ENCODE measurements around the gene IRAK3. TPM values are rescaled to one million over a fixed set of nuclear protein-coding genes. Genes with fewer than 3 reads are reported as not detected.

IRAK3 gene
- total RNA-seq, 3 donors from 2014 or later (not counting 1 experiment from before 2014, with no cell fraction given) = 3.7 to 9.9 (median 9.2) TPM

- WGBS (ENCODE audit: insufficient coverage) = 97% methylated on average over 2 of the region's 2 CpGs
- peaks cover 18% of the 10 kb centered on the region for H3K36me3 ChIP-seq (ENCODE audit: control insufficient read depth, insufficient read depth, low read length)
- H3K9me3 Mint-ChIP-seq = peaks cover 0 to 2% of the 10 kb centered on the region in 2 donors
- DNase-seq (no peak), ATAC-seq (no peak)
- H3K4me1 ChIP-seq (ENCODE audit: control insufficient read depth, insufficient read depth, low read length) = peaks cover 2% of the 10 kb centered on the region
- H3K27me3 Mint-ChIP-seq (ENCODE audit: low read depth in 2 of 2) = no peaks in the 10 kb centered on the region
- peaks cover 71 to 83% of the 10 kb centered on the region in 2 donors for H3K4me1 Mint-ChIP-seq
- peaks cover 6% of the 10 kb centered on the region for H3K36me3 Mint-ChIP-seq
- H3K27ac ChIP-seq (ENCODE audit: low read length) = no peak overlapping the region
- TF ChIP-seq, protein P1, sequence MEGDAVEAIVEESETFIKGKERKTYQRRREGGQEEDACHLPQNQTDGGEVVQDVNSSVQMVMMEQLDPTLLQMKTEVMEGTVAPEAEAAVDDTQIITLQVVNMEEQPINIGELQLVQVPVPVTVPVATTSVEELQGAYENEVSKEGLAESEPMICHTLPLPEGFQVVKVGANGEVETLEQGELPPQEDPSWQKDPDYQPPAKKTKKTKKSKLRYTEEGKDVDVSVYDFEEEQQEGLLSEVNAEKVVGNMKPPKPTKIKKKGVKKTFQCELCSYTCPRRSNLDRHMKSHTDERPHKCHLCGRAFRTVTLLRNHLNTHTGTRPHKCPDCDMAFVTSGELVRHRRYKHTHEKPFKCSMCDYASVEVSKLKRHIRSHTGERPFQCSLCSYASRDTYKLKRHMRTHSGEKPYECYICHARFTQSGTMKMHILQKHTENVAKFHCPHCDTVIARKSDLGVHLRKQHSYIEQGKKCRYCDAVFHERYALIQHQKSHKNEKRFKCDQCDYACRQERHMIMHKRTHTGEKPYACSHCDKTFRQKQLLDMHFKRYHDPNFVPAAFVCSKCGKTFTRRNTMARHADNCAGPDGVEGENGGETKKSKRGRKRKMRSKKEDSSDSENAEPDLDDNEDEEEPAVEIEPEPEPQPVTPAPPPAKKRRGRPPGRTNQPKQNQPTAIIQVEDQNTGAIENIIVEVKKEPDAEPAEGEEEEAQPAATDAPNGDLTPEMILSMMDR (IDR thresholded peaks at IDR 0.05) = no peak
- H3K27ac Mint-ChIP-seq = peak overlapping the region; percentile 58 to 70
- no peak overlapping the region for H3K4me3 ChIP-seq (ENCODE audit: low read length)
- no peaks in the 10 kb centered on the region for H3K9me3 ChIP-seq (ENCODE audit: control insufficient read depth, insufficient read depth, low read length)
- intact Hi-C loops (cut with micrococcal nuclease) = no loop called here
- no peaks in the 10 kb centered on the region for H3K27me3 ChIP-seq (ENCODE audit: control insufficient read depth, insufficient read depth, low read length)
- H3K4me3 Mint-ChIP-seq = no peak overlapping the region
Observed at GRCh38 chr12:66162701-66163100, 26.3 kb upstream of the IRAK3 start.

- peaks cover 6% of the 10 kb centered on the region for H3K36me3 Mint-ChIP-seq
- Histone ChIP-seq H3K4me1 (ENCODE audit: control insufficient read depth, insufficient read depth, low read length) (peaks cover 8% of the 10 kb centered on the region), H3K27me3 (ENCODE audit: control insufficient read depth, insufficient read depth, low read length) (no peaks in the 10 kb centered on the region), H3K27ac (ENCODE audit: low read length) (no peak overlapping the region), H3K9me3 (ENCODE audit: control insufficient read depth, insufficient read depth, low read length) (no peaks in the 10 kb centered on the region), H3K4me3 (ENCODE audit: low read length) (no peak overlapping the region), H3K36me3 (ENCODE audit: control insufficient read depth, insufficient read depth, low read length) (peaks cover 19% of the 10 kb centered on the region)
- no peaks in the 10 kb centered on the region for H3K27me3 Mint-ChIP-seq (ENCODE audit: low read depth in 2 of 2)
- H3K9me3 Mint-ChIP-seq = peaks cover 0 to 2% of the 10 kb centered on the region in 2 donors
- intact Hi-C loops (cut with micrococcal nuclease) = no loop called here
- no peak overlapping the region for H3K4me3 Mint-ChIP-seq
- ATAC-seq (no peak), DNase-seq (no peak)
- peaks cover 73 to 87% of the 10 kb centered on the region in 2 donors for H3K4me1 Mint-ChIP-seq
- 50% methylated on average over 1 of the region's 4 CpGs for WGBS (ENCODE audit: insufficient coverage)
- TF ChIP-seq, protein P1 (IDR thresholded peaks at IDR 0.05) = no peak
- peak overlapping the region; percentile 29 to 70 for H3K27ac Mint-ChIP-seq
Observed at GRCh38 chr12:66163289-66163688, 25.7 kb upstream of the IRAK3 start.

GRCh38 chr12:66164349-66164821, 24.6 kb upstream of the IRAK3 start:
- H3K27ac Mint-ChIP-seq = peak overlapping the region; percentile 29 to 70
- peaks cover 73 to 88% of the 10 kb centered on the region in 2 donors for H3K4me1 Mint-ChIP-seq
- H3K27me3 Mint-ChIP-seq (ENCODE audit: low read depth in 2 of 2) = no peaks in the 10 kb centered on the region
- 100% methylated on average over 2 of the region's 3 CpGs for WGBS (ENCODE audit: insufficient coverage)
- Histone ChIP-seq H3K27me3 (ENCODE audit: control insufficient read depth, insufficient read depth, low read length) (no peaks in the 10 kb centered on the region), H3K4me3 (ENCODE audit: low read length) (no peak overlapping the region), H3K27ac (ENCODE audit: low read length) (no peak overlapping the region), H3K36me3 (ENCODE audit: control insufficient read depth, insufficient read depth, low read length) (peaks cover 13% of the 10 kb centered on the region), H3K9me3 (ENCODE audit: control insufficient read depth, insufficient read depth, low read length) (no peaks in the 10 kb centered on the region), H3K4me1 (ENCODE audit: control insufficient read depth, insufficient read depth, low read length) (peaks cover 11% of the 10 kb centered on the region)
- H3K36me3 Mint-ChIP-seq = peaks cover 6% of the 10 kb centered on the region
- DNase-seq (no peak), ATAC-seq (no peak)
- intact Hi-C loops (cut with micrococcal nuclease) = no loop called here
- TF ChIP-seq, protein P1 (IDR thresholded peaks at IDR 0.05) = no peak
- peaks cover 0 to 2% of the 10 kb centered on the region in 2 donors for H3K9me3 Mint-ChIP-seq
- no peak overlapping the region for H3K4me3 Mint-ChIP-seq

DNA sequence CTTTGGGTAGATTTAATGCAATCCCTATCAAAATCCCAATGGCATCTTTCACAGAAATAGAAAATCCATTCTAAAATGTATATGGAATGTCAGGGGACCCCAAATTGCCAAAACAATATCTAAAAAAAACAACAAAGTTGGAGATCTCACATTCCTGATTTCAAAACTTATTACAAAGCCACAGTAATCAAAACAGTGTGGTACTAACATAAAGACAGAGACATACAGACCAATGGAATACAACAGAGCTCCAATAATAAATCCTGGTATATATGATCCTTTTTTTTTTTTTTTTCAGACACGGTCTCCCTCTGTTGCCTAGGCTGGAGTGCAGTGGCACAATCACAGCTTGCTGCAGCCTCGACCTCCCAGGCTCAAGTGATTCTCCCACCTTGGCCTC, 23.9 kb upstream of the IRAK3 start:
- H3K4me3 ChIP-seq (ENCODE audit: low read length) = no peak overlapping the region
- H3K27ac Mint-ChIP-seq = peak overlapping the region in 1 of 2 donors; percentile 70
- peaks cover 0 to 2% of the 10 kb centered on the region in 2 donors for H3K9me3 Mint-ChIP-seq
- H3K27ac ChIP-seq (ENCODE audit: low read length) = no peak overlapping the region
- TF ChIP-seq, protein P1 (IDR thresholded peaks at IDR 0.05) = no peak
- H3K36me3 Mint-ChIP-seq = peaks cover 6% of the 10 kb centered on the region
- no peaks in the 10 kb centered on the region for H3K27me3 ChIP-seq (ENCODE audit: control insufficient read depth, insufficient read depth, low read length)
- H3K4me1 ChIP-seq (ENCODE audit: control insufficient read depth, insufficient read depth, low read length) = peaks cover 11% of the 10 kb centered on the region
- peaks cover 7% of the 10 kb centered on the region for H3K36me3 ChIP-seq (ENCODE audit: control insufficient read depth, insufficient read depth, low read length)
- intact Hi-C loops (cut with micrococcal nuclease) = no loop called here
- H3K4me1 Mint-ChIP-seq = peaks cover 70 to 81% of the 10 kb centered on the region in 2 donors
- ATAC-seq = no peak
- no peak for DNase-seq
- no peaks in the 10 kb centered on the region for H3K27me3 Mint-ChIP-seq (ENCODE audit: low read depth in 2 of 2)
- WGBS (ENCODE audit: insufficient coverage) = 95% methylated on average over 2 of the region's 2 CpGs
- H3K4me3 Mint-ChIP-seq = no peak overlapping the region
- no peaks in the 10 kb centered on the region for H3K9me3 ChIP-seq (ENCODE audit: control insufficient read depth, insufficient read depth, low read length)

Measured in natural killer cell (primary cell).